GM13976 (cell line): ENCODE measurements around the gene PLXNC1.

Experiments
- DNase-seq: peaks from one replicate; pipeline ENCODE4 v3.0.0; 2012; ENCODE audit warnings: low spot score
- in situ Hi-C: fragments of 300-500 bp; cut with MboI; formaldehyde crosslinking; loops from one replicate; pipeline ENCODE4 v1.12.0; 2022; ENCODE audit warnings: low sequenced_read_pairs, mixed read lengths, inconsistent platforms; ENCODE audit not compliant: unreplicated experiment
- TF ChIP-seq, protein P1 (sequence below): IDR thresholded peaks from 2 replicates; pipeline ENCODE4 v1.5.1; 2012; ENCODE audit warnings: borderline replicate concordance, mild to moderate bottlenecking; ENCODE audit not compliant: insufficient read depth; ENCODE audit errors: extremely low read depth, missing control alignments, control extremely low read depth

Gene PLXNC1

DNA sequence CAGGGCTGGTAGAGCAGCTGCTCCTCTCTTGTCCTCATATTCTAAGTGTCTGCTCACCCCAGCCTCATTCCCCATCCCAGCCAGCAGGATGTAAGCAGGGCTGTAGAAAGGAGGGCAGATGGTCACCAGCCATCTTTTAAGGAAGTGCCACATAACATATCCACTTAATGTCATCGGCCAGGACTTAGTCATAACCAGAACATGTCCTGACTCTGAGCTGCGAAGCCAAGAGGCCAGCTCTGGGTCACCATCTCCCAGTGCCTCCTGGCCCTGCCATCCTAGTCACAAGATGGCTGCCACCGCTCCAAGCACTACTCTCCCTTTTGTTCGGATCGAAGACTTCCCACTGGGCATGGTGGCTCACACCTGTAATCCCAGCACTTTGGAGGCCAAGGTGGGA, 123.9 kb downstream of the PLXNC1 start:
- no peak for DNase-seq
- TF ChIP-seq, protein P1, sequence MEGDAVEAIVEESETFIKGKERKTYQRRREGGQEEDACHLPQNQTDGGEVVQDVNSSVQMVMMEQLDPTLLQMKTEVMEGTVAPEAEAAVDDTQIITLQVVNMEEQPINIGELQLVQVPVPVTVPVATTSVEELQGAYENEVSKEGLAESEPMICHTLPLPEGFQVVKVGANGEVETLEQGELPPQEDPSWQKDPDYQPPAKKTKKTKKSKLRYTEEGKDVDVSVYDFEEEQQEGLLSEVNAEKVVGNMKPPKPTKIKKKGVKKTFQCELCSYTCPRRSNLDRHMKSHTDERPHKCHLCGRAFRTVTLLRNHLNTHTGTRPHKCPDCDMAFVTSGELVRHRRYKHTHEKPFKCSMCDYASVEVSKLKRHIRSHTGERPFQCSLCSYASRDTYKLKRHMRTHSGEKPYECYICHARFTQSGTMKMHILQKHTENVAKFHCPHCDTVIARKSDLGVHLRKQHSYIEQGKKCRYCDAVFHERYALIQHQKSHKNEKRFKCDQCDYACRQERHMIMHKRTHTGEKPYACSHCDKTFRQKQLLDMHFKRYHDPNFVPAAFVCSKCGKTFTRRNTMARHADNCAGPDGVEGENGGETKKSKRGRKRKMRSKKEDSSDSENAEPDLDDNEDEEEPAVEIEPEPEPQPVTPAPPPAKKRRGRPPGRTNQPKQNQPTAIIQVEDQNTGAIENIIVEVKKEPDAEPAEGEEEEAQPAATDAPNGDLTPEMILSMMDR, result no peak
- in situ Hi-C loops, result no loop called here

DNA sequence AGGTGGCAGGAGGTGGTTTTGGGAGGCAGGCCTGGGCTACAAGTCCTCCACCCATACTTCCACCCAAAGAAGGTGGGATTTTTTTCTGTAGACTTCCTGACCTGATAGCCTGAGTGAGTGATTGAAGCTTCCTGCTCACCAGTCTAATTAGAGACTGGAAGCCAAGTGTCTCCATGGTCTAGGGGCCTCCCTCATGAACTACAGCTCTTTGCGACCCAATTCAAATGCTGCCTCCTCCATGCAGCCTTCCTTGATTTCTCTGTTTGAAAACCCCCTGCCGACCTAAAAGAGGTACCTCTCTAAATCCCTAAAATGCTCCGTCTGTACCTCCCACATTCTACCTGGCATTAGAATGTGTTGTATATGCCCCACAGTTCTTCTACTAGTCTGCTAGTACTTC, 124.9 kb downstream of the PLXNC1 start:
- TF ChIP-seq, protein P1, result no peak
- in situ Hi-C loops, result no loop called here
- DNase-seq, result no peak

DNA sequence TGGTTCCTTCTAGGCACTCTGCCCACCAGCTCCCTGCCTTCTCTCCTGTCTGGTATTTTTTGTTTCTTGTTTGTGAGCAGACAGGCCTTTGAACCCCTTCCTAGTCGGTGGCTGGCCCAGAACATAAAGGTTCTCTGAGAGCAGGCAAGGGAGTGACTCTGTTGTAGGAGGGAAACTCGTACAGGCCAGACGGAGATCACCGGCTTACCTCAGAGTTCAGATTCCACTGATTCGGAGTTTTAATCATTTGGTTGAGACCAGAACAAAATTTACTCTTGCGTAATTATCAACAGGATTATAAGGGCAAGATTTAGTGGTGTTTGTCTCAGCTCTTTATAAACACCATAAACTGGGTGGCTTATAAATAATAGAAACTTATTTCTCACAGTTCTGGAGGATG, 128.3 kb downstream of the PLXNC1 start:
- in situ Hi-C loops, result no loop called here
- no peak for DNase-seq
- TF ChIP-seq, protein P1, result no peak

- in situ Hi-C loops, result no loop called here
- TF ChIP-seq, protein P1, result no peak
- DNase-seq, result no peak
Measured at GRCh38 chr12:94277426-94278000, 129.1 kb downstream of the PLXNC1 start.

- DNase-seq, result no peak
- TF ChIP-seq, protein P1, result no peak
- in situ Hi-C loops, result no loop called here
Measured at GRCh38 chr12:94280063-94280462, 131.7 kb downstream of the PLXNC1 start.

DNA sequence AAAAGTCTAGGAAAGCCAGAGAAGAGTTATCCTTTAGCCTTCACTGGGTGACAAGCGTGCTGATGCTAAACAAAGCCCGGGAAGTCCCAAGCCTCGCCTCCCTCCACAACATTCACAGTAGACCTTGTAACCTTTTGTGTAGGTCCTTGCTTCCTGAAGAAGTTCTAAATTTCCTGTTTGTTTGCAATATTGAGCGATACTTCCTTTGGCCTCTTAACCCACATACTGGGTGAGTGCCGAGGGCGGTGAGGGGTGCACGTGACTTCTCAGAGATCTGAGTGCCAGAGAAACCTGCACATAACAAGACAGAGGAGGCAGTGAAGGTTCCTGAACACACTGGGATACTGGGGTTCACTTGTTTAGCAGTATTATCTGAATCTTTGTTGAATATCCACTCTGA, 134.3 kb downstream of the PLXNC1 start:
- TF ChIP-seq, protein P1, result no peak
- in situ Hi-C loops, result no loop called here

DNA sequence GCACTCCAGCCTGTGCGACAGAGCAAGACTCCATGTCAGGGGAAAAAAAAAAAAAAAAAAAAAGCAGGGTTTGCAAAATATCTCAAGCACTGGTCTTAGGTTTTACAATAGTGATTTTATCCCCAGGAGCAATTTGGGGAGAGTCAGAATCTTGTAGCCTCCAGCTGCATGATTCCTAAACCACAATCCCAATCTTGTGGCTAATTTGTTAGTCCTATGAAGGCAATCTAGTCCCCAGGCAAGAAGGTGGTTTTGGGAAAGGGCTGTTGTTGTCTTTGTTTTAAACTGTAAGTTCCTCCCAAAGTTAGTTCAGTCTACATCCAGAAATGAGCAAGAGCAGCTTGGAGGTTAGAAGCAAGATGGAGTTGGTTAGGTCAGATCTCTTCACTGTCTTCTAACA, 135.7 kb downstream of the PLXNC1 start:
- in situ Hi-C loops, result no loop called here
- TF ChIP-seq, protein P1, result no peak
- no peak for DNase-seq

More for the DNA sequence above, 134.3 kb downstream of the PLXNC1 start:
- DNase-seq, result no peak
